Gastroesophageal sphincter (tissue), 4 donors: ENCODE data around the gene UNC5A. TPM values are rescaled to one million over a fixed set of nuclear protein-coding genes. Genes with fewer than 3 reads are reported as not detected.

Experiments used
- ATAC-seq: fragments of 150-250 bp; one replicate; pipeline ENCODE4 v1.9.1; 2016; ENCODE audit warnings: mild to moderate bottlenecking, moderate library complexity
- H3K27ac ChIP-seq, 4 donors: fragments of 200-600 bp; sonication (generic) in 3 of 4; 1 replicate in 3 of 4; 2 replicates in 1 of 4; pipeline ENCODE4 v1.5.1; 2016 to 2019
- H3K27me3 ChIP-seq: fragments of 200-600 bp; sonication (generic); one replicate; pipeline ENCODE4 v1.5.1; 2019
- H3K36me3 ChIP-seq, 2 donors: fragments of 200-600 bp; sonication (generic); one replicate each; pipeline ENCODE4 v1.5.1; 2019; ENCODE audit warnings: control low read depth in 1 of 2
- H3K4me1 ChIP-seq, 3 donors: fragments of 200-600 bp; sonication (generic); 1 replicate in 2 of 3; 2 replicates in 1 of 3; pipeline ENCODE4 v1.5.1; 2016 to 2019; ENCODE audit warnings: control low read depth in 2 of 3
- H3K4me3 ChIP-seq, 2 donors: fragments of 200-600 bp; sonication (generic); one replicate each; pipeline ENCODE4 v1.5.1; 2019; ENCODE audit warnings: mild to moderate bottlenecking in 1 of 2, moderate library complexity in 1 of 2
- H3K9me3 ChIP-seq, 3 donors: fragments of 200-600 bp; sonication (generic); one replicate each; pipeline ENCODE4 v1.5.1; 2017 to 2019; ENCODE audit warnings: control low read depth in 2 of 3
- CTCF ChIP-seq, 4 experiments: fragments of 200-600 bp in 2 of 4; fragments of 450-650 bp in 2 of 4; sonication (generic) in 1 of 4; IDR thresholded peaks; one replicate each; pipeline ENCODE4 v1.5.1; 2017 to 2019; ENCODE audit warnings: antibody characterized with exemption in 4 of 4, mild to moderate bottlenecking in 2 of 4, moderate library complexity in 2 of 4
- EP300 ChIP-seq: sonication (generic); formaldehyde crosslinking; IDR thresholded peaks from one replicate; pipeline ENCODE4 v1.6.1; 2017; ENCODE audit warnings: antibody characterized with exemption, mild to moderate bottlenecking
- POLR2A ChIP-seq, 2 donors: fragments of 450-650 bp; IDR thresholded peaks; one replicate each; pipeline ENCODE4 v1.6.1; 2017; ENCODE audit warnings: antibody characterized with exemption in 2 of 2, mild to moderate bottlenecking in 2 of 2, moderate library complexity in 1 of 2
- POLR2AphosphoS5 ChIP-seq: sonication (generic); formaldehyde crosslinking; IDR thresholded peaks from one replicate; pipeline ENCODE4 v1.6.1; 2017; ENCODE audit warnings: antibody characterized with exemption
- WGBS, 2 donors: methylation state at CpG; one replicate each; pipeline ENCODE4 v1.1.5; 2018; ENCODE audit warnings: low coverage in 1 of 2; 5-methylcytosine and 5-hydroxymethylcytosine counted together
- total RNA-seq, 4 donors: library from RNA; depleted of rRNA; stranded (reverse); fragments of >200 nt; gene quantifications; one replicate each; pipeline ENCODE4 v1.1.0, GENCODE V29; 2016

The UNC5A gene
- total RNA-seq, 4 donors from 2014 or later, result 0.27 TPM; not detected in 3

GRCh38 chr5:176797456-176798050 lies 12.8 kb upstream of the UNC5A start:
- Histone ChIP-seq H3K27ac (no peak overlapping the region), H3K27me3 (peaks cover 87% of the 10 kb centered on the region), H3K9me3 (no peaks in the 10 kb centered on the region), H3K36me3 (no peaks in the 10 kb centered on the region), H3K4me3 (no peak overlapping the region), H3K4me1 (no peaks in the 10 kb centered on the region)
- ATAC-seq, result no peak
- no peak for TF ChIP-seq CTCF (IDR thresholded peaks at IDR 0.05)
- TF ChIP-seq POLR2AphosphoS5, result no peak
- no peak for TF ChIP-seq EP300
- no peak for TF ChIP-seq POLR2A (IDR thresholded peaks at IDR 0.05)
- 28 to 53% methylated on average over 2 to 7 of the region's 21 CpGs for WGBS, 2 donors

- peaks cover 87% of the 10 kb centered on the region for H3K27me3 ChIP-seq
- TF ChIP-seq POLR2A (IDR thresholded peaks at IDR 0.05) (no peak), POLR2AphosphoS5 (no peak), EP300 (no peak), CTCF (IDR thresholded peaks at IDR 0.05) (no peak)
Measured at GRCh38 chr5:176798086-176798876, 12.1 kb upstream of the UNC5A start.

GRCh38 chr5:176798949-176799348 lies 11.4 kb upstream of the UNC5A start:
- Histone ChIP-seq H3K4me1 (no peaks in the 10 kb centered on the region), H3K4me3 (no peak overlapping the region), H3K9me3 (no peaks in the 10 kb centered on the region), H3K36me3 (no peaks in the 10 kb centered on the region), H3K27me3 (peaks cover 87% of the 10 kb centered on the region), H3K27ac (no peak overlapping the region)
- no peak for ATAC-seq
- 81 to 84% methylated on average over 4 to 8 of the region's 12 CpGs for WGBS, 2 donors
- TF ChIP-seq POLR2AphosphoS5 (no peak), EP300 (no peak), CTCF (IDR thresholded peaks at IDR 0.05) (no peak), POLR2A (IDR thresholded peaks at IDR 0.05) (no peak)

More at GRCh38 chr5:176798086-176798876, 12.1 kb upstream of the UNC5A start:
- Histone ChIP-seq H3K4me1 (no peaks in the 10 kb centered on the region), H3K4me3 (no peak overlapping the region), H3K27ac (no peak overlapping the region), H3K36me3 (no peaks in the 10 kb centered on the region), H3K9me3 (no peaks in the 10 kb centered on the region)
- no peak for ATAC-seq
- WGBS, 2 donors, result 83% methylated on average over 15 to 30 of the region's 33 CpGs

GRCh38 chr5:176799488-176799887 lies 10.9 kb upstream of the UNC5A start:
- no peaks in the 10 kb centered on the region for H3K4me1 ChIP-seq
- no peaks in the 10 kb centered on the region for H3K9me3 ChIP-seq
- ATAC-seq, result no peak
- no peak overlapping the region for H3K4me3 ChIP-seq
- H3K27me3 ChIP-seq, result peaks cover 87% of the 10 kb centered on the region
- TF ChIP-seq EP300 (no peak), CTCF (IDR thresholded peaks at IDR 0.05) (no peak), POLR2A (IDR thresholded peaks at IDR 0.05) (no peak), POLR2AphosphoS5 (no peak)
- H3K36me3 ChIP-seq, result no peaks in the 10 kb centered on the region
- H3K27ac ChIP-seq, result no peak overlapping the region
- 78 to 86% methylated on average over 1 to 9 of the region's 12 CpGs for WGBS, 2 donors

- Histone ChIP-seq H3K9me3 (no peaks in the 10 kb centered on the region), H3K4me1 (no peaks in the 10 kb centered on the region), H3K27me3 (peaks cover 87% of the 10 kb centered on the region), H3K27ac (no peak overlapping the region), H3K36me3 (no peaks in the 10 kb centered on the region), H3K4me3 (no peak overlapping the region)
- ATAC-seq, result no peak
- TF ChIP-seq EP300, result no peak
- TF ChIP-seq CTCF (IDR thresholded peaks at IDR 0.05), result no peak
- TF ChIP-seq POLR2A (IDR thresholded peaks at IDR 0.05), result no peak
- TF ChIP-seq POLR2AphosphoS5, result no peak
- 82 to 100% methylated on average over 1 to 3 of the region's 6 CpGs for WGBS, 2 donors
Measured at GRCh38 chr5:176800024-176800423, 10.3 kb upstream of the UNC5A start.
